GM18861 (cell line): ENCODE data around the gene CSRNP2.
A peak's percentile ranks its signal among the peaks of the same experiment; 100 is the strongest.
"Not testable (repeated sequence)": the region's sequence is repeated elsewhere in the genome, so short reads cannot be mapped to it uniquely, and the experiment has no call there.

Source experiments
- ATAC-seq: cut with Tn5 transposase; IDR thresholded peaks from one replicate; pipeline ENCODE4 v1.9.1; 2021; ENCODE audit not compliant: unreplicated experiment

CSRNP2 gene

DNA sequence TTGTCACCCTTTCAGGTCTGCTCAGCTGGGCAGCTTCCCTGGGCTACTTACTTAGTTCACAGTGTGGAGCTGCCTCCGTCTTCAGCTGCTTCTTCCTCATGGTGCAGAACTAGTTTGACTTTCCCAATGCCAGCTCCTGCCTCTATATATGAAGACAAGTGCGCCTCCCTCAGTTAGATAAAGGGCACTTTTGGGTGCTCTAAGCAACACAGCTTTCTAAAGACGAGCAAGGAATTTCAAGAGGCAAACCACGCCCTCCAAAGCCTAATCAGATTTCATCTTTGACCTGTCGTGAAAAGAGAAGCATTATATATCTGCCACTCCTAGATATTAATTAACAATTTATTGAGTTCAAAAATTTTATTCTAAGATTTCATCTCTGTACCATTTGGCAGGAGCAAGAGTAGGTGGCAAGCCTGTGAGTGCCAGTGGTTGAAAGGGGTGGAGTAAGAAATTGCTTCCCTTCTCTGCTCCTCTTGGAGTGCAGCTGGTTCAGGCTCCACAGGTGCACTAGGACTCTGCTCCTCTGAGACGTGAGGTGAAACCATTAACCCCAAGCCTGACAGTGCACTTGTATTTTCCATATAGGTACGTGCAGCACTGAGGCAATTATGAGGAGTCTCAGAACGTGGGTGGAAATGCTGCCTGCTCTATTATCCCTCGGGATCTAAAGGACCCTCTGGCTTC lies 55.1 kb downstream of the CSRNP2 start:
- ATAC-seq = no peak

DNA sequence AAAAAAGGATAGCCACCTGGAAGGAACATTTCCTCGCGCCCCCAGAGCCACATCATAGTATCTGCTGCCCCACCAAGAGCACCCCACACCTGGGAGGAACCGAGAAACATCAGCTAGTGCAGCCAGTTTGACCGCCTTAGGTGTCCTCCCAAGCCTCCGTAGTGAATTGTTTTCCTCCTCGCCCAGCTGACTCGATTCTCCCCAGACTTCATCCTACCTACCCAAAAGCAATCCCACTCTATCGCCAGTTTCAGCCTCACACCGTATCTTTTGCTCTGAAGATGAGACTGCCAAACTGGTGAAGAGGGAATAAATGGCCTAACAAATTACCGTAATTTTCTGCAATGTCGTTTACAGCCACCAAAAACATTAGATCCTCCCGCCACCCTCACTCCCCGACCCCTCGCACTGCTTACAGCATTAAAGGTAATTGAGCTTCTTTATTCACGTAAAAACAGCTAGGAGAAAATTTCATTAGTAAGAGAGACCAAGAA lies 56.0 kb downstream of the CSRNP2 start:
- no peak for ATAC-seq

DNA sequence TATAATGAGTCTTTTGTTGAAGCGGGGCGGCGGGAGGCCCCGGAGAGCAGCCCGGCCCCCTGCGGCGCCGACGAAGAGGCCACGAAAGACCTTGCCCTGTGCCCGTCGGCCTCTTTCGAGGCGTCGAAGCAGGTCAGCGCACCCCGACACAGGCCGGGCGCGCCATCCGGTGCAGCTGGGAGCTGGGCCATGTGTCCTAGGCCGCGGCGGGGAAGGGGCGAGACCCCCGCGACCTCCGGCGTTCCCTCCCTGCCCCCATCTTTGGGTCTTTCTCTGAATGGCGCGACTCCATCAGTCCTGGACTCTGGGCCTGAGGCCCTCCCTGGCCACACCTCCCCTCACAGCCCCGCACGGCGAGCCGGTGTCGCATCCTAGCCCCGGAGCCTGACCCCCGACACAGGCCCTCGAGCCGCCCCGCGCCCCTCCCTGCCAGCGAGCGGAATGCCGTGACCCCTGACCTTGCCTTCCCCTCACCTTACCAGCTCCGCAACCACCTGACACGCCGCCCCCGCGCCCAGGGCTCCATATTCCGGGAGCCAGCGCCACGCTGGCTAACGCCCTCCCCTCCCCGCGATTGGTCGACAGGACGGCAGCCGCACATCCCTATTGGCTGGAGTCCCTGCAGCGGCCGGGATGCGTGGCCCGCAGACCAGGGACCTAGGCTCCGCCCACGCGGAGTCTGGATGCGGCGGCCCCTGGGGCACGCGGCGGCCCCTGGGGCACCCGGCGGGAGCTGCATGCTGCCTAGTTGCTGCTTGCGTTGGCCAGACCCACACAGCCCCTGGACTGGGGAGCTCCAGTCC lies 57.4 kb downstream of the CSRNP2 start, which contains the start of gene SLC11A2:
Gene SLC11A2 (minus strand): TSS at position 549 of the 803 bp plus-strand sequence. CDS start 15,656 bp downstream, outside the sequence.
- peak; percentile 61 for ATAC-seq

GRCh38 chr12:51025338-51025835 lies 58.0 kb downstream of the CSRNP2 start:
- no peak for ATAC-seq

- ATAC-seq = no peak
Measured at GRCh38 chr12:51023625-51024382, 59.6 kb downstream of the CSRNP2 start.

DNA sequence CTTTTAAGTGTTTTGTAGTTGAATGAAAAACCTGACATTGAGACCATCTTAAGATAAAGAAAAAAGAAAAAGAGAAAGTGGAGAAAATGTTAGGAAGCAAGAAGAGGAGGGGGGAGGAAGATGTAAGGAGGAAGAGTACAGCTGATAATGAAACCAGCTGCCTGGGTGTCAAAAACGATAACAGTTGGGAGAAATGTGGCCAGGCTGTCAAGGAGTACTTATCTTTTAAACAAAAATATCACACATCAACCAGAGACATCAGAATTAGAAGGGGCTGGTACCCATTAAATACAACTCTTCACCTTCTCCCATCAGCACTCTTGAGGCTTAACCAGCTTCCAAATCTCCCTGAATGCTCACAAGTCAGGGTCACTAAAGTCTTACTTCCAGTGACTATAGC lies 61.7 kb downstream of the CSRNP2 start:
- no peak for ATAC-seq

GRCh38 chr12:51020448-51021182 lies 62.8 kb downstream of the CSRNP2 start:
- ATAC-seq = no peak

DNA sequence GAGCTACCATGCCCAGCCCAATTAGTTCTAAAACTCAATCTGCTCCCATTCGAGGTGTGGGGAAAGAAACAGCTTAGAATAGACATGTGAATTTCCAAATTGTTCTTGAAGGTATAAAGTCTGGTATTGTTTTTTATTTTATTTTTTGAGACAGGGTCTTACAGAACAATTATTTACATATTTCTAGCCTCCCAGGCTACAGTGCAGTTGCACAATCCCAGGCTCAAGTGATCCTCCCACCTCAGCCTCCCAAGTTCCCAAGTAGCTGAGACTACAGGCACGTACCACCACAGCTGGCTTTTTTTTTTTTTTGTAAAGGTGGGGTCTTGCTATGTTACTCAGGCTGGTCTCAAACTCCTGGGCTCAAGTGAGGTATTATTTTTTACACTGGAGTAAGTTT lies 63.5 kb downstream of the CSRNP2 start:
- no peak for ATAC-seq

DNA sequence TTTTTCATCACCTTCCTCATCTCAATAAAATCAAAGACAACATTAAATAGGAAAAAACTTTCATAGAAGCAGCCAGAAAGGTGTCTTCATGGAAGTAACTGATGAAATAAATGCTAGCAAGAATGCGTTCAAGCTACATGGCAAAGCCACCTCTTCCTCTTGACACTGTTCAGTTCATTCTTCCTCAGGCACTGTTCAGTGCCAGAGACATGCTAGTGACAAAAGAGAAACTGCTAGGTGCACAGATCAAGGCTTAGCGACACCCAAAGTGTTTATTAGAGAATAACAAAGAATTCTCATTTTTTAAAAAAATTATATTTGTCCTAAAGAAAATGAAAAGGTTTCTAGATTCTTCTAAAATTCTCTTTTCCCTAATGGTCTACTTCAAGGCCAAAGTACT lies 64.4 kb downstream of the CSRNP2 start:
- no peak for ATAC-seq

GRCh38 chr12:51017452-51017851 lies 65.9 kb downstream of the CSRNP2 start:
- ATAC-seq = no peak

DNA sequence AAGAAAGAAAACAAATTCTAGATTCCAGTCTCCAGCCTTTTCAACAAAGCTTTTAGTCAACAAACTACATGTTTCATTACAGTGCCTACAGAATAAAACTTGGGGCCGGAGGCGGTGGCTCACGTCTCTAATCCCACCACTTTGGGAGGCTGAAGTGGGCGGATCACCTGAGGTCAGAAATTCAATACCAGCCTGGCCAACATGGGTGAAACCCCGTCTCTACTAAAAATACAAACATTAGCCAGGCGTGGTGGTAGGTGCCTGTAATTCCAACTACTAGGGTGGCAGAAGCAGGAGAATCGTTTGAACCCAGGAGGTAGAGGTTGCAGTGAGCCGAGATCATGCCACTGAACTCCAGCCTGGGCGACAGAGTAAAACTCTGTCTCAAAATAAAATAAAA lies 68.9 kb downstream of the CSRNP2 start:
- ATAC-seq = not testable (repeated sequence)

DNA sequence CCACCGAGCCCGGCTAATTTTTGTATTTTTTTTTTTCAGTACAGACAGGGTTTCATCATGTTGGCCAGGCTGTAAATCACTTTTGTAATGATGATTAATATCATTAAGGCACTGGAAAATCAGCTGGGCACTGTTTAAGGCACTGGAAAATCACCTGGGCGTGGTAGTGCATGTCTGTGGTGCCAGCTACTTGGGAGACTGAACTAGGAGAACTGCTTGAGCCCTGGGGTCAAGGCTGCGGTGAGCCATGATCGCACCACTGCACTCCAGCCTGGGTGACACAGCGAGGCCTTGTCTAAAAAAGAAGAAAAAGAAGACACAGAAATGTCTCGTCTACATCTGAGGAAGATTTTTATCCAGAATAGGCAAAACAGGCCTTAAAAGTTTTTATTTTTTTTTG lies 70.0 kb downstream of the CSRNP2 start:
- ATAC-seq = no peak

GRCh38 chr12:51012570-51013236 lies 70.7 kb downstream of the CSRNP2 start:
- ATAC-seq = no peak

- ATAC-seq = no peak
Measured at GRCh38 chr12:51011955-51012354, 71.4 kb downstream of the CSRNP2 start.
